Psoas muscle (tissue), 8 donors: Measurements from ENCODE around the gene DOCK3. TPM values are rescaled to one million over a fixed set of nuclear protein-coding genes. Genes with fewer than 3 reads are reported as not detected.
"Not testable (repeated sequence)": the region's sequence is repeated elsewhere in the genome, so short reads cannot be mapped to it uniquely, and the experiment has no call there.

Experiments used
- ATAC-seq, 4 donors: fragments of 200-7000 bp; cut with Tn5 transposase; one replicate each; pipeline ENCODE4 v1.9.1; 2020; ENCODE audit warnings: moderate library complexity in 3 of 4, mild to moderate bottlenecking in 2 of 4
- DNase-seq, 2 donors: peaks; one replicate each; pipeline ENCODE4 v3.0.0-alpha.2; 2020
- H3K27ac ChIP-seq: fragments of 200-600 bp; one replicate; pipeline ENCODE4 v1.8.0; 2022
- H3K27me3 ChIP-seq, 3 donors: fragments of 200-600 bp in 1 of 3; one replicate each; pipeline versions ENCODE4 v1.6.1 to v1.8.0; 2013 to 2022; ENCODE audit warnings: low read length in 2 of 3, mild to moderate bottlenecking in 2 of 3, moderate library complexity in 1 of 3; ENCODE audit not compliant: insufficient read depth in 3 of 3
- H3K36me3 ChIP-seq, 2 donors: fragments of 200-600 bp in 1 of 2; one replicate each; pipeline versions ENCODE4 v1.6.1 to v1.8.0; 2013 to 2022; ENCODE audit warnings: low read depth in 1 of 2, mild to moderate bottlenecking in 1 of 2, moderate library complexity in 1 of 2; ENCODE audit not compliant: insufficient read depth in 1 of 2
- H3K4me1 ChIP-seq: fragments of 200-600 bp; one replicate; pipeline ENCODE4 v1.8.0; 2022
- H3K4me3 ChIP-seq: fragments of 200-600 bp; one replicate; pipeline ENCODE4 v1.8.0; 2022; ENCODE audit warnings: mild to moderate bottlenecking
- H3K9me3 ChIP-seq: fragments of 200-600 bp; one replicate; pipeline ENCODE4 v1.8.0; 2022
- WGBS, 3 donors: extraction: QIAGEN DNeasy Blood & Tissue Kit; methylation state at CpG; one replicate each; pipeline versions ENCODE4 v1.1.6 to v1.1.7; 2013; 5-methylcytosine and 5-hydroxymethylcytosine counted together
- intact Hi-C, 2 donors: fragments of 100-400 bp; cut with DNase I; formaldehyde crosslinking; loops; one replicate each; pipeline versions ENCODE4 v1.11.0 to v1.14.2; 2022
- polyA plus RNA-seq, 3 donors: library from polyadenylated mRNA; stranded (reverse); fragments of 200-250 nt; gene quantifications; one replicate each; pipeline ENCODE4 v1.2.3, GENCODE V29; 2013
- total RNA-seq, 4 donors: library from RNA; stranded (reverse); fragmentation: NEBNext Ultra II Directional in 2 of 4; extraction: Animal tissue kit (Norgen Biotek cat#: 25700) in 2 of 4; gene quantifications; one replicate each; pipeline versions ENCODE4 v1.2.1 to v1.2.4, GENCODE V29; 2021 to 2023
- TF ChIP-seq, protein P1 (sequence below): fragments of 200-600 bp; IDR thresholded peaks from one replicate; pipeline ENCODE4 v1.8.0; 2022; ENCODE audit warnings: antibody characterized with exemption
- donor health status: healthy with polysubstance abuse.
- donor health status: DM: no; HTN: no; CAD: no; lungs with moderate emphysema.
- donor health status: Bipolar disorder and iron deficiency.
- donor health status: healthy.
- donor health status: DM: yes; HTN: yes; CAD: no.
- donor health status: DM: no; HTN: no; CAD: no.
- donor health status: DM: no; HTN: no; CAD: no.
- donor health status: DM: yes; HTN: yes; CAD: no.

Gene DOCK3
- total and polyA plus RNA-seq, 7 donors, result 0.01 to 0.91 (median 0.87) TPM

DNA sequence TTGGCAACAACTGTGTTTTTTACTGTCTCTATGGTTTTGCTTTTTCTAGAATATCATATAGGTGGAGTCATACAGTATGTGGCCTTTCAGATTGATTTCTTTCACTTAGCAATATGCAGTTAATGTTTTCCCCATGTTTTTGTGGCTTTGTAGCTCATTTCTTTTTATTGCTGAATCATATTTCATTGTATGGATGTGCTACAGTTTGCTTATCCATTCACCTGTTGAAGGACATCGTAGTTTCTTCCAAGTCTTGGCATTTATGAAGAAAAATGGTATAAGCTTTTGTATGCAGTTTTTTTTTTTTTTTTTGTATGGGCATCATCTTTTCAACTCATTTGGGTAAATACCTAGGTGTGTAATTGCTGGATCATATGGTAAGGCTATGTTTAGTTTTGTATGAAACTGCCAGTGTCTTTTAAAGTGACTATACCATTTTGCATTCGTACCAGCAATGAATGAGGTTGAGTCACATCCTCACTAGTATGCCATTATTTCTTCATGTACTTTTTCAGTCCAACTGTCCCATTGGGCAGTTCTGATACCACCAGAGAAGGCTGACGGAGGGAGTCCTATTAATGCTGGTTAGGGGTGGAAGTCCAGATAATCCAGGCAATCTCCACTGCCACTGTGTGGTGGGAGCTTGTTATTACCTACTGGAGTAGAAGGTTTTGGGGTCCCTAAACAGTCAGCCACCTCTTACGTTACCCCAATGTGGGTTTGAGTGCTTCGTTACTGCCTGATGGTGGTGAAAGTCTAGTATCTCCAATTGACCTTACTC, 210.5 kb downstream of the DOCK3 start:
- Histone ChIP-seq H3K4me1 (no peaks in the 10 kb centered on the region), H3K27ac (no peak overlapping the region), H3K27me3 (no peaks in the 10 kb centered on the region), H3K36me3 (no peaks in the 10 kb centered on the region), H3K4me3 (no peak overlapping the region), H3K9me3 (peaks cover 9% of the 10 kb centered on the region)
- intact Hi-C loops, result no loop called here
- 43 to 51% (median 48%) methylated on average over 5 of the region's 5 CpGs for WGBS, 3 donors
- DNase-seq (no peak), ATAC-seq (peak in 1 of 4 donors; percentile 41)
- TF ChIP-seq, protein P1, sequence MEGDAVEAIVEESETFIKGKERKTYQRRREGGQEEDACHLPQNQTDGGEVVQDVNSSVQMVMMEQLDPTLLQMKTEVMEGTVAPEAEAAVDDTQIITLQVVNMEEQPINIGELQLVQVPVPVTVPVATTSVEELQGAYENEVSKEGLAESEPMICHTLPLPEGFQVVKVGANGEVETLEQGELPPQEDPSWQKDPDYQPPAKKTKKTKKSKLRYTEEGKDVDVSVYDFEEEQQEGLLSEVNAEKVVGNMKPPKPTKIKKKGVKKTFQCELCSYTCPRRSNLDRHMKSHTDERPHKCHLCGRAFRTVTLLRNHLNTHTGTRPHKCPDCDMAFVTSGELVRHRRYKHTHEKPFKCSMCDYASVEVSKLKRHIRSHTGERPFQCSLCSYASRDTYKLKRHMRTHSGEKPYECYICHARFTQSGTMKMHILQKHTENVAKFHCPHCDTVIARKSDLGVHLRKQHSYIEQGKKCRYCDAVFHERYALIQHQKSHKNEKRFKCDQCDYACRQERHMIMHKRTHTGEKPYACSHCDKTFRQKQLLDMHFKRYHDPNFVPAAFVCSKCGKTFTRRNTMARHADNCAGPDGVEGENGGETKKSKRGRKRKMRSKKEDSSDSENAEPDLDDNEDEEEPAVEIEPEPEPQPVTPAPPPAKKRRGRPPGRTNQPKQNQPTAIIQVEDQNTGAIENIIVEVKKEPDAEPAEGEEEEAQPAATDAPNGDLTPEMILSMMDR, result no peak

DNA sequence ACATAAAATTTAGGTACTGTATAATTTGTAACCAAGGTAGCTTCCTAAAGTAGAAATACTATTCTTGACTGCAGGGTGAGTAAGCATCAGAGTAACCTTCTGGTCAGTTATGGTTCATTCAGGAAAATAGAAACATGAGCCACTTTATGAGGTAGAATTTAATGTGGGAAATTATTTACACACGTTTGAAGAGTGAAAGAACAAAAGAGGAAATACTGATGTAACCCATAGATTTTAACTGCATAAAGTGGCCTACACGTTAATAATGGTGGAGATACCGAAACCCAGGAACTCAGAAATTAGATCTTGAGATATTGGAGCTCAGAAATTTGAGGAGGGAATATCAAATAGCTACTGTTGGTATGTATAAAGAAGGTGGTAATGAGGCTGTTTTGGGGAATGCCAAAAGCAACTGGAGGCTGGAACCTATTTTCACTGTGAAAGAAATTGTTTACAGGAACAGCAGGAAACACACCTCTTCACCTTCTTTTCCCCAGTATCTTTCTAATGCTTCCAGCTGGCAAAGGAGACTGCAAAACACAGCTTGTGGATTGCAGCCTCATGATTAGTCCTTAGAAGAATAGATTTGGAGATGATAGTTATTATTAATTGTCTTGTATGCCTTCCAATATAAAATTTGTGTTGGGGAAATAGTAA, 216.1 kb downstream of the DOCK3 start:
- intact Hi-C loops, result no loop called here
- Histone ChIP-seq H3K4me1 (no peaks in the 10 kb centered on the region), H3K36me3 (no peaks in the 10 kb centered on the region), H3K9me3 (peaks cover 9% of the 10 kb centered on the region), H3K27me3 (peaks cover 0 to 3% (median 0%) of the 10 kb centered on the region in 3 donors), H3K27ac (no peak overlapping the region), H3K4me3 (no peak overlapping the region)
- 11 to 14% (median 11%) methylated on average over 3 of the region's 3 CpGs for WGBS, 3 donors
- no peak for DNase-seq
- TF ChIP-seq, protein P1, result no peak
- ATAC-seq, result no peak

DNA sequence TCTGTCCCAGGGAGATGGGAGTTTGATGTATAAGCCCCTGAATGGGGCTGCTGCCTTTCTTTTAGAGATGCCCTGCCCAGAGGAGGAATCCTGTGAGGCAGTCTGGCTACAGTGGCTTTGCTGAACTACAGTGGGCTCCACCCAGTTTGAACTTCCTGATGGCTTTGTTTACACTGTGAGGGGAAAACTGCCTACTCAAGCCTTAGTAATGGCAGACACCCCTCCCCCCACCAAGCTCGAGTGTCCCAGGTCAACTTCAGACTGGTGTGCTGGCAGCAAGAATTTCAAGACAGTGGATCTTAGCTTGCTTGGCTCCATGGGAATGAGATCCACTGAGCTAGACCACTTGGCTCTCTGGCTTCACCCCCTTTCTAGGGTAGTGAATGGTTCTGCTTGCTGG, 226.4 kb downstream of the DOCK3 start:
- H3K4me1 ChIP-seq, ATAC-seq, H3K27ac ChIP-seq, H3K27me3 ChIP-seq, DNase-seq, H3K4me3 ChIP-seq, H3K9me3 ChIP-seq, H3K36me3 ChIP-seq, intact Hi-C loops: not testable (repeated sequence)
- whole genome bisulfite sequencing, 3 donors, result 0 to 2% (median 0%) methylated on average over 1 of the region's 1 CpG

DNA sequence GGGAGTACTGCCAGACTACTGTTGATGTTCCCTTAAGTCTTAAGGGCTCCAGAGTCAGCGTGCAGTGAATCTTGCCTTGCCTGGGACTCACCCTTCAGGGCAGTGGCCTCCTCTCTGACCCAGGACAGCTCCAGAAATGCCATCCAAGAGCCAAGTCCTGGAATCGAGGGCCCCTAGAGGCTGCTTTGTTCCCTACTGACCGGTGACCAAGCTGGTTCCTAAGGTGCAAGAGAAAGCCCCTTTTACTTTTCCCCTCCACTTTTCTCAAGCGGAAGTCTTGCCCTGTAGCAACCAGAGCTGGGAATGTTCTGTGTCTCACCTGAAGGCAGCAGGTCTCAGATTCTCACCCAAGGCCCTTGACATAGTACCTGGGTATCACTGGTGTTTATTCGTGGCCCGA, 238.0 kb downstream of the DOCK3 start:
- Histone ChIP-seq H3K27ac (no peak overlapping the region), H3K36me3 (no peaks in the 10 kb centered on the region), H3K27me3 (no peaks in the 10 kb centered on the region), H3K4me3 (no peak overlapping the region), H3K4me1 (no peaks in the 10 kb centered on the region), H3K9me3 (peaks cover 4% of the 10 kb centered on the region)
- intact Hi-C loops, result no loop called here
- TF ChIP-seq, protein P1, result no peak
- WGBS, 3 donors, result 70 to 80% (median 77%) methylated on average over 6 of the region's 6 CpGs
- ATAC-seq, result no peak
- no peak for DNase-seq

DNA sequence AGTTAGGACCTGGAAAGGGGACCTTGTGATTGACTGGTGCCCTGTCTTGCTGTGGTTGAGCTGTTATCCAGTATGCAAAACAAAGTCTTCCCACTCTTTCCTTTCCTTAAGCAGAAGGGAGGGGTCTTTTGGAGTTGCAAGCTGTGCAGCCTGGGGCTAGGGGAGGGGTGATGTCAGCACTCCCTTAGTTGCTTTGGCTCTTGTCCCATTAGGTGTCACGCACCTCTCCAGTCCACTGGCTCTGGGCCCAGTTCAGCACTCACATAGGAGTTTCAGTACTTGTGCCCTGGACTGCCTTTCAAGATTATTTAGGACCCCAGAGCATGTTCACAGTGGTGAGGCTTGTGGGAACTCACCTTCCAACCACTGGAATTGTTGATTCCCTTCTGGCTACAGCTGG, 238.5 kb downstream of the DOCK3 start:
- DNase-seq (no peak), ATAC-seq (no peak)
- Histone ChIP-seq H3K27ac (no peak overlapping the region), H3K4me3 (no peak overlapping the region), H3K27me3 (no peaks in the 10 kb centered on the region), H3K9me3 (peaks cover 4% of the 10 kb centered on the region), H3K4me1 (no peaks in the 10 kb centered on the region), H3K36me3 (no peaks in the 10 kb centered on the region)
- 21 to 56% (median 33%) methylated on average over 1 of the region's 1 CpG for WGBS, 3 donors
- intact Hi-C loops, result no loop called here
- TF ChIP-seq, protein P1, result no peak

DNA sequence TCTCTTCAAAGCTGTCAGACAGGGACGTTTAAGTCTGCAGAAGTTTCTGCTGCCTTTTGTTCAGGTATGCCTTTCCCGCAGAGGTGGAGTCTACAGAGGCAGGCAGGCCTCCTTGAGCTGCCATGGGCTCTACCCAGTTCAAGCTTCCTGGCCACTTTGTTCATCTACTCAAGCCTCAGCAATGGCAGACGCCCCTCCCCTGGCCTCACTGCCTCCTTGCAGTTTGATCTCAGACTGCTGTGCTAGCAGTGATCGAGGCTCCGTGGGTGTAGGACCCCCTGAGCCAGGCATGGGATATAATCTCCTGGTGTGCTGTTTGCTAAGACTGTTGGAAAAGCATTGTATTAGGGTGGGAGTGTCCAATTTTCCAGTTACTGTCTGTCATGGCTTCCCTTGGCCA, 247.3 kb downstream of the DOCK3 start:
- H3K4me1 ChIP-seq, H3K27ac ChIP-seq, H3K9me3 ChIP-seq, ATAC-seq, intact Hi-C loops, H3K36me3 ChIP-seq, H3K4me3 ChIP-seq, H3K27me3 ChIP-seq, DNase-seq: not testable (repeated sequence)
- 79 to 85% (median 82%) methylated on average over 5 of the region's 5 CpGs for WGBS, 3 donors
